GM18870 (cell line): ENCODE data around the gene HDAC4.

Experiments
- ATAC-seq: cut with Tn5 transposase; IDR thresholded peaks from one replicate; pipeline ENCODE4 v1.9.1; 2021; ENCODE audit warnings: moderate library complexity; ENCODE audit not compliant: unreplicated experiment

Gene HDAC4

DNA sequence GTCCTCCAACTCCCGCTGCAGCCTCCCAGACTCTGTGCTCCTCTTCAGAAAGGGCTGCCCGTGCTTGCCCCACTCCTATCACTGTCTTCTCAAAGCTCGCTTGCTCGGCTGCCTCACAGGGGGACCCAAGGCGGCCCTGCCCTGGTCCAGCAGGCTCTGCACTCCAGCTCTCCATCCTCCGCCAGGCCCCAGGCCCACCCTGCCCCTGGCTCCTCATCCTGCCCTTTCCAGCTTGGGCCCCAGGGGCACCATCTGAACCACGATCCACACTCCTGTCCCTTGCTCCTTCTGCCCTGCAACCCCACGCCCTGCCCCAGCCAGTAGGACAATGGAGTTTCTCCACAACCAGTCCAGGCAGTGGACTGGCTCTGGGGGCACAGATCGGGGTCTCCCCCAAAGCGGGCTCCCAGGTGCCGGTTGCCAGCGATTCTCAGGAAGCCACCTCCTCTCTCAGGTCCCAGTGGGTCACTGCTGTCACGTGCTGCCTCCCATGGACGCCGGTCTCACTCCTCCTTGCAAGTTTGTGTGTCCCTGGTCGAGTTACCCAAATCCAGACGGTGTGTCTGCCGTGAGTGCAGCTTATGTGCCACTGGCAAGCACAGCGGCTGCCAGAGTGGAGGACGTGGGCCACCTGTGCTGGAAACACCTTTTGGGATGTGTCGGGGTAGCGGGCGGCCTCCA lies 238.5 kb downstream of the HDAC4 start:
- no peak for ATAC-seq

GRCh38 chr2:239161711-239162140 lies 239.1 kb downstream of the HDAC4 start:
- no peak for ATAC-seq

DNA sequence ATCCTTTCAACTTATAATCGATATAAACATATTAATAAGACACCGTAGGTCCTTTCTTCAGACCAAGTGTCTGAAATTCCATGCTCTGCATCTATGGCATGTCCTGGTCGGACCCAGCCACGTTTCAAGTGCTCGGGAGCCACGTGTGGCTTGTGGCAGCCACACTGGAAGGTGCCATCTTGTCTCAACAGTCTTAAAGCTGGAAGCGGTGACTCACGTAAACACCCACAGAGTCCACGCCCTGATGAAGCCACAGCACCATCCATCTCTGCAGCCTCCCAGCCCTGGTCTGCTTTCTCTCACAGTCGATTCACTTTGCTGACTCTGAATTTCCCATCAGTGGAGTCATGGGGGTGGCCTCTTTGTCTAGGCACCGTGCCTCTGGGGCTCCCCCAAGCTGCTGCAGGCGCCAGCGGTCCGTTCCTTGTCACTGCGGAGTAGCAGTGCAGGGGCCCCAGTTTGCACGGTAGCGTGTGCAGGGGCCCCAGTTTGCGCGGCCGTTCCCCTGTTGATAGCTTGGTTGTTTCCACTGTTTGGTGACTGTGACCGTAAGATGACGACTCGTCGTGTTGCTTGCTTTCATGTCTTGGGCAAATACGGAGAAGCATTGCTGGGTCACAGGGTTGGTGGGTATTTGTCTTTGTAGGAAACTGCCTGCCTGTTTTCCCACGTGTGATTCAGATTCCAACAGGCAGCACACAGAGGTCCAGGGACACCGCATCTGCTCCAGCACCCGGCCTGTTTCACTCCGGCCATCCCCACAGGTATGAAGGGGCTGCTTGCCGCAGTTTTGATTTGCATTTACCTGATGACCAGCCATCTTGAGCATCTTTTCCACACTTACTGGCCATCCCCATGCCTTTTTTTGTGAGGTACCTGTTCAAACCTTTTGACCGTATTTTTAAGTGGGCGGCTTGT lies 240.3 kb downstream of the HDAC4 start:
- no peak for ATAC-seq

DNA sequence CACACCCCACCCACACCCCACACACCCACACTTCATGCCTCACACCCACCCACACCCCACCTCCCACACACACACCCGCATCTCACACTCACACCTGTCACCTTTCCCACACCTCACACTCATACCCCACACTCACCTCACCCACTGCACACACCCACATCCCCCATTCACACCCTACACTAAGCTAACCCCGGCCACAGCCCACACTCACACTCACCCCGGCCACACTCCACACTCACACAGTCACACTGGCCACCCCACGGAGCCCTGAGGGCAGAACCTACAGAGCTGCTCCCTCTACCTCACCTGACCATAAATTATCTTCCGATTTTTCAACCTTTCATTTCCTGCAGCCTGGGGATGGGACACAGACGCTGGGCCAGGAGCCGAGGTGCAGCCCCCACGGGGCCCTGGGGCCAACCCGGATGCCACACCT lies 241.3 kb downstream of the HDAC4 start:
- no peak for ATAC-seq

GRCh38 chr2:239158641-239159475 lies 242.0 kb downstream of the HDAC4 start:
- no peak for ATAC-seq

DNA sequence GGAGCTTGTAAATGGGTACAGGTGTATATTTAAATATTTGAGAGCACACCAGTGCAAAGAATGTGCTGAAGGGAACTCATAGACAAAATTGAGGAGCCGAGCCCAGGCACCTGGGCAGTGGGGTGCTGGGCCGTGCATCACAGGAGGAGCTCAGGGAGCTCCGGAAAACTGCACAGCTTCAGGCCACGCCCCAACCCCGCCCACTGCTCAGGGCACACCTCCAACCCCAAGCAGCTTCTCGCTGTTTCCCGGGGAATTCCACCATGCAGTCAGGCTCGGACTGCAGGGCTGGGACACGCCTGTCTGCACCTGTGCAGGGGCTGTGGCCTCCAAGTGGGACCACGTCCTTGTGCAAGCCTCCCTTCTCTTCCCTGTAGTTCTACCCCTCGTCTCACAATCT lies 243.0 kb downstream of the HDAC4 start:
- ATAC-seq: no peak

DNA sequence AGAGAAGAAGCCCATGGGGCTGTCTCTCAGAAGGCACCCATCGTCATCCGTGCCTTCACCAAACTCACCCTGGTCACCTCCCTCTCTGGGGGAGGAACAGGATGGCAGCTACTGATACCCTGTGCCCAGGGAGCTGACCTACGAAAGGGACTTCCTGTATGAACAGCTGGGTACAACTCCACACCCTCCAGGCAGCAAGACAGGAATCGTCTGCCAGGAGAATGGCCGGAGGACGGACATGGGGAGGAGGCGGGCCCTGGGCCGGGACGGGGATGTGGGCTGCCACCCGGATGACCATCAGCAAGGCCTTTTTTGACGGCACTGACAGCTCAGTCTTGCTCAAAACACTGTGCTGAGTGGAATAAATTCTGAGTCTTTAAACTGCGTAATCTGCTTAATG lies 243.6 kb downstream of the HDAC4 start:
- ATAC-seq: no peak

DNA sequence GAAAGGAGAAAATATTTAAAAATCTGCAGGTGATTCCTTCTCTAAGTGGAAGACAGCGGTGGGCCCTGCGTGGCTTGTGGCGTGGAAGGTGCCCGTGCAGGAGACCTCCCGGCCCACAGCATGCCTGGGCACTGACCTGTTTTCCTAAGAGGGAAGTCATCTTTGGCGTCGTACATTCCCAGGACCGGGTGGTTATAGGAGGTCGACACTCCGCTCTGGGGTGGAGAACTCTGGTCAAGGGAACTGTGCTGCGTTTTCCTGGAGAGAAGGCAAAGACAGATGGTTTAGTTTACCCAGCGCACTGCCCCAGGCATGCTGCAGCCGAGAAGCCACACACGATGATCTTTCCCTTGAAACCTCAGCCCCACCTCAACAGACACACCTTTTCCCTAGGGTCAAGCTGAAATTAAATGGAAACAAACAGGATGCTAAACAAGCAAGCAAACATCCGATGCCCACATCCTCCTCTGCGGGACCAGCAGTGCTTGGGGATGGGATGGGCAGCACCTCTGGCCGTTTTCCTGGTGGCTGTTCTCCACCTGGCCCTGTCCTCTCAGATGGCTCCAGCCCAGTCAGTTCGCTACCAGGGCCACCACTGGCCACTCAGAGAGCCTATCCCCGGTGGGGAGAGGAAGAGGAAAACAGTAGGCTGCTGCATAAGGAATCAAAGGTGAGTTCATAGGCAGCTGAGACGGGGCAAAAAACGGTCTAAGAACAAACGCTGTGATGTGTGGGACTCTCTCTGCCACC lies 244.1 kb downstream of the HDAC4 start:
- no peak for ATAC-seq

- no peak for ATAC-seq
These were observed 244.9 kb downstream of the HDAC4 start for GRCh38 chr2:239155806-239156480.

- no peak for ATAC-seq
These were observed 245.6 kb downstream of the HDAC4 start for GRCh38 chr2:239154971-239155805.

DNA sequence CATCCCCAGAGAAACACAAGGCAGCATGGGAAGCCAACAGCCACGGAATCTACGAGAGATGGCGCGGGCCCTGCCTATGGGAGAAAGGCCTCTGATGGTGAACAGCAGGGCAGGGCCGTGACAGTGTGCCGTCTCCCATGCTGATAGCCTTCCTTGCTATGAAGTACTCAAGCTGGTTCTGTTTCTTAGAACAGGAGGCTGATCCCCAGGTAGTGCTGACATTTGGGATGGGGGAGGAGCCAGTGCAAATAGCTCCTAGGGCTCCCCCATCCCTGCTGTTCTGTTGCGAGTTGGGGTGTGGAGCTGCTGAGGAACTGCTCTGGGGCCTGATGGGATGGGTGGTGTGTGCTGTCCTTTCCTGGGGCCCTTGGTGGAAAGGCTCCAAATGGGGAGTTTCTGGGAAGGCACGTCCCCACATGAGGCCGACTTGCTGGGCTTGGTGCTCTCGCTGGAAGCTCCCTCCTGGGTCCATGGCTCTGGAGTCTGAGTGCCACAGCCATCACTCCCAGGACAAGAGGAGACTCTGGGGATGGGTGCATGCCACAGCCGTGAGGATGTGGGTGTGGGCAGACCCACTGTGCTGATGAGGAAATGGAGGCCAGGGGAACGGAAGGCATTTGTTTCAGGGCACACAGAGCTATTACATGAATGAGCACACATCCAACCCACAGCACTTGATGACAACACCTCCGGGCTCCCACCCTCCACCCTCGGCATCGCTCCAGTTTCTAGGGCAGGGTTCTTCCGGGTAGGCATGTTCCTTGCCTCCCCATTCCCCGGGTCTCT lies 246.8 kb downstream of the HDAC4 start:
- ATAC-seq: no peak

- ATAC-seq: no peak
These were observed 247.9 kb downstream of the HDAC4 start for GRCh38 chr2:239152916-239153305.

GRCh38 chr2:239152239-239152915 lies 248.4 kb downstream of the HDAC4 start:
- no peak for ATAC-seq

GRCh38 chr2:239151201-239152131 lies 249.4 kb downstream of the HDAC4 start:
- no peak for ATAC-seq

DNA sequence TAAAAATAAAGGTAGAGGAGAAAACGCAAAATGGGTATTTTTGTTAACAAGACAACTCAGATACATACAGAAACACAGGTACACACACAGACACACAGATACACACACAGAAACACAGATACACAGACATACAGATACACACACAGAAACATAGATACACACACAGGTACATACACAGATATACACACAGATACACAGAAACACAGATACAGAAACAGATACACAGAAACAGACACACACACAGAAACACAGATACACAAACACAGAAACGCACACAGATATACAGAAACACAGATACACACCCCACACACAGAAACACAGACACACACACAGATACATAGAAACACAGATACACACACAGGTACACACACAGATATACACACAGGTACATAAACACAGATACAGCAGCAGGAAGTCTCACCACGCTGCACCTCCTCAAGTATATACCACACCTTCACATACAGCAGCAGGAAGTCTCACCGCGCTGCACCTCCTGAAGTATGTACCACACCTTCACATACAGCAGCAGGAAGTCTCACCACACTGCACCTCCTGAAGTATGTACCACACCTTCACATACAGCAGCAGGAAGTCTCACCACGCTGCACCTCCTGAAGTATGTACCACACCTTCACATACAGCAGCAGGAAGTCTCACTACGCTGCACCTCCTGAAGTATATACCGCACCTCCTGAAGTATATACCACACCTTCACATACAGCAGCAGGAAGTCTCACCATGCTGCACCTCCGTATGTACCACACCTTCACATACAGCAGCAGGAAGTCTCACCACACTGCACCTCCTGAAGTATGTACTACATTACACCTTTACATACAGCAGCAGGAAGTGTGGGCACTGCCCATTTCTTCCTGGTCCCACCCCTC lies 250.5 kb downstream of the HDAC4 start:
- ATAC-seq: no peak

DNA sequence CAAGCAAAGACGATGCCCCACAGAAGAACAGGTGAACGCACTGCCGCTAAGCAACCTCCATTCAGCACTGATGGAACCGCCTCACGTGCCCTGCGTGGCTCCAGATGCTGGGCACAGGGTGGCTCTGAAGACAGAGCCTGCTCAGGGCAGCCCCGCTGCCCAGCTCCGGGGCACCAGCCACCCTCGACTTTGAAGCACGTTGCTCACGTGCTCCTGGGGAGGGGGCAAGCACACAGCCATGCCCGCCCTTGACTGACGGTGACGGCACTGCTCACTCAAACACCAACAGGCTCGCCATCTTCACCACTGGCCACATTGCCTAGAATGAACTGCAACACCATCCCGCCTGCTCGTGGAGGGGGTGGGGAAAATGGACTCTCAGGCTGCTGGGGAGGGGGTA lies 251.3 kb downstream of the HDAC4 start:
- no peak for ATAC-seq
